Prostate gland (tissue), 2 donors: ENCODE results near the gene NT5C3B.
A peak's percentile ranks its signal among the peaks of the same experiment; 100 is the strongest.

Experiments
- POLR2A ChIP-seq: fragments of 450-650 bp; IDR thresholded peaks from one replicate; pipeline ENCODE4 v1.6.1; 2016; ENCODE audit warnings: antibody characterized with exemption, mild to moderate bottlenecking
- POLR2AphosphoS5 ChIP-seq: sonication (generic); formaldehyde crosslinking; IDR thresholded peaks from one replicate; pipeline ENCODE4 v1.6.1; 2017; ENCODE audit warnings: antibody characterized with exemption
- TF ChIP-seq, protein P1 (sequence below), 4 experiments: fragments of 200-600 bp in 2 of 4; fragments of 450-650 bp in 2 of 4; sonication (generic) in 2 of 4; IDR thresholded peaks; 1 replicate in 3 of 4; 2 replicates in 1 of 4; pipeline ENCODE4 v1.5.1; 2016 to 2019; ENCODE audit warnings: antibody characterized with exemption in 4 of 4, mild to moderate bottlenecking in 2 of 4, moderate library complexity in 2 of 4

DNA sequence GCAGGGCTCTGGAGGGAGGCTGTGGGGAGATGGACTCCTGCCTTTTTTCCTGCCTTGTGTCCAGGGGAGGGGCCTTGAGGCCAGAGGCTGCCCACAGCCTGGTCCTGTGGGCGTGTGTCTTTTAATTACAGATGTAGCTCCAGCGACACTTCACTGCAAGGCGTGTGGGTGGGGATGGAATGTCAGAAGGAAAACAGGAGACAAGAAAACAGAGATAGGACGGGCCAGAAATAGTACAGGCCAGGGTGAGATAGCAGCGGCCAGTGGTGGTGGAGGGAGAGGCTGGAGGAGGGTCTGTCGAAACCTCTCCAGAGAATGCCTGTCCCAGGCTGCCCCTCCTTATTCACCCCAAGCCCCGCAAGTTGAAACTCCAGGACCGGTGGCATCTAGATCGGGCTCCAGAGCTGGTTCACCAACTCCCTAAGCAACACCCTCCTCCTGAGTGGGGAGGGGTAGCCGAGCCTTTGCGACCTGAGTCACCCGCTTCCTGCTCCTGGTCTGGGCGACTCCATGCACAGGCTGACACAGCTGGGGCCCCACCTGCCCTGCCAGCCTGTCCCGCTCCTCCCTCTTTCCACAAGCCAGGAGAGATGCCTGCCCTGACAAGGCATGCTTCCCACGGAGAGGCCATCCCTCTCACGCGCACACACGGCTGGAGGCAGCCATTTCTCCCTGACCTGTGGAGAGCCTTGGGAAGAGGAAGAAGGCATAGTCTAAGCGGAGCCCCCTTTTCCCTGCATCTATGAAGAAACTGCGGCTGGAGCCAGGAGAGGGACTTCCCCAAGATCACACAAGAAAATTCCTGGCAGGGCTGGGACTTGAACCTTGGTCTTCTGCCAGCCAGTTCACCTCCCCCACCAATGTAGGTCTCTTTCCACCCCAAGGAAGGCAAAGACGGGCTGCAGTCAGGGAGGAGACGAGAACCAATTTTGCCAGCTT, 42.9 kb downstream of the NT5C3B start:
- TF ChIP-seq POLR2A, result peak; percentile 76
- TF ChIP-seq, protein P1, sequence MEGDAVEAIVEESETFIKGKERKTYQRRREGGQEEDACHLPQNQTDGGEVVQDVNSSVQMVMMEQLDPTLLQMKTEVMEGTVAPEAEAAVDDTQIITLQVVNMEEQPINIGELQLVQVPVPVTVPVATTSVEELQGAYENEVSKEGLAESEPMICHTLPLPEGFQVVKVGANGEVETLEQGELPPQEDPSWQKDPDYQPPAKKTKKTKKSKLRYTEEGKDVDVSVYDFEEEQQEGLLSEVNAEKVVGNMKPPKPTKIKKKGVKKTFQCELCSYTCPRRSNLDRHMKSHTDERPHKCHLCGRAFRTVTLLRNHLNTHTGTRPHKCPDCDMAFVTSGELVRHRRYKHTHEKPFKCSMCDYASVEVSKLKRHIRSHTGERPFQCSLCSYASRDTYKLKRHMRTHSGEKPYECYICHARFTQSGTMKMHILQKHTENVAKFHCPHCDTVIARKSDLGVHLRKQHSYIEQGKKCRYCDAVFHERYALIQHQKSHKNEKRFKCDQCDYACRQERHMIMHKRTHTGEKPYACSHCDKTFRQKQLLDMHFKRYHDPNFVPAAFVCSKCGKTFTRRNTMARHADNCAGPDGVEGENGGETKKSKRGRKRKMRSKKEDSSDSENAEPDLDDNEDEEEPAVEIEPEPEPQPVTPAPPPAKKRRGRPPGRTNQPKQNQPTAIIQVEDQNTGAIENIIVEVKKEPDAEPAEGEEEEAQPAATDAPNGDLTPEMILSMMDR (IDR thresholded peaks at IDR 0.05), result no peak
- TF ChIP-seq POLR2AphosphoS5, result peak; percentile 43
